ENCODE measurements around the gene HUNK. TPM values are rescaled to one million over a fixed set of nuclear protein-coding genes. Genes with fewer than 3 reads are reported as not detected.

Gene HUNK
- total RNA-seq, result 1 to 10 TPM in 2 of 4 donors, under 1 TPM in 2; 0.42 to 3.2 (median 1.0) TPM

DNA sequence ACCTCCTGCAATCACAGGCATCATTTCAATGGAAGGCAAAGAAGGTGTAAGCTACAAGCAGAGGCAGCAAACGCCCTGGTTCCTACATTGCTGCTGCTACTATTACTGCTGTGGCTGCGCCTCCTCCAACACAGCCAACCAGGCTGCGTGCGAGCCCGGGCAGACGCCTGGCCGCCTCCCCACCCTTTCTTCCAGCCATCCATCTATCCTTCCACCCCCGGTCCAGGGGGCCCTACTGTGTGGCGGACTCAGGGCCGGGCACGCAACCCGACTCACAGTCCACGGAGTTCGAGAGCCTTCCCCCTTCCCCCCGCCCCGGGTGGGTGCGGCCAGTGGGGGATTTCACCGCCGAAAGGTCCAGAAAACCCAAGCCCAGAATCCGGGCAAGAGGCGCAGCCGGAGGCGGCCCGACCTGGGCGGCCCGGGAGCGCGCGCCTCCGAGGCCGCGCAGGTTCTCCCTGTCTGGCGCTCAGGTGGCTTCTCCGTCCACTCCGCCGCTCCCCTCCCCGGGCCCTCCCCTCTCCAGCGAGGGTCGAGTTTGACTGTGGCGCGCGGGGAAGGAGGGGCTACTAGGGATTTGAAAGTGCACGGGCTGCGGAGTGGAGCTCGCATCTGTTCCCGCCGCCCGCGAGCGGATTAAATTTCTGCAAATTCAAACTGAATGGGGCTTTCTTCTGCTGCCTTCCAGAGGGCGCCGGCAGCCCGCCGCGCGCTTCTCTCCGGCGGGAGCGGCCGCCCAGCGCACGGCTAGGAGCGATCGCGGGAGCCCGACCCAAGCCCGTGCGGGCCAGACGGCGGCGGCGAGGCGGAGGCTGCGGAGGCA lies at the start of gene HUNK:
HUNK (plus strand) TSS at position 569 of the 823 bp plus-strand sequence. CDS start 655 bp downstream, outside the sequence.
- peak within 1 kb of the TSS; percentile 61 to 74 (median 64) for H3K4me3 ChIP-seq
- H3K27ac ChIP-seq (replicated peaks in 1 of 4), result peak within 1 kb of the TSS; percentile 13 to 61 (median 46)
- 0% methylated on average over 22 of the region's 74 CpGs for WGBS
- H3K27me3 ChIP-seq, result peaks cover 8 to 61% (median 17%) of the 10 kb centered on the region in 4 donors
- intact Hi-C loops (cut with DNase I), result no loop called here
- no peaks in the 10 kb centered on the region for H3K36me3 ChIP-seq
- TF ChIP-seq CTCF (IDR thresholded peaks at IDR 0.05), result no peak
- TF ChIP-seq POLR2A (IDR thresholded peaks at IDR 0.05; ENCODE audit: low read depth), result no peak
- no peak for TF ChIP-seq EP300 (IDR thresholded peaks at IDR 0.05)
- no peak for TF ChIP-seq POLR2AphosphoS5 (IDR thresholded peaks at IDR 0.05)
- no peak for DNase-seq (ENCODE audit: extremely low spot score)
- peaks cover 12 to 42% (median 38%) of the 10 kb centered on the region in 4 donors for H3K4me1 ChIP-seq
- no peaks in the 10 kb centered on the region for H3K9me3 ChIP-seq

- no peaks in the 10 kb centered on the region for H3K9me3 ChIP-seq
- no peak for TF ChIP-seq EP300 (IDR thresholded peaks at IDR 0.05)
- TF ChIP-seq POLR2A (IDR thresholded peaks at IDR 0.05; ENCODE audit: low read depth), result no peak
- TF ChIP-seq CTCF (IDR thresholded peaks at IDR 0.05), result no peak
- TF ChIP-seq POLR2AphosphoS5 (IDR thresholded peaks at IDR 0.05), result no peak
- no peak for DNase-seq (ENCODE audit: extremely low spot score)
- no peaks in the 10 kb centered on the region for H3K27me3 ChIP-seq
- WGBS, result 92% methylated on average over 5 of the region's 5 CpGs
- H3K4me1 ChIP-seq, result no peaks in the 10 kb centered on the region
- no peak overlapping the region for H3K27ac ChIP-seq (replicated peaks in 1 of 4)
- intact Hi-C loops (cut with DNase I), result no loop called here
- H3K4me3 ChIP-seq, result no peak overlapping the region
- H3K36me3 ChIP-seq, result no peaks in the 10 kb centered on the region
Observed at GRCh38 chr21:31829736-31830472, 42.9 kb upstream of the HUNK start.

GRCh38 chr21:31830701-31831100 lies 42.1 kb upstream of the HUNK start:
- no peaks in the 10 kb centered on the region for H3K27me3 ChIP-seq
- no peak overlapping the region for H3K27ac ChIP-seq (replicated peaks in 1 of 4)
- no peaks in the 10 kb centered on the region for H3K36me3 ChIP-seq
- H3K9me3 ChIP-seq, result no peaks in the 10 kb centered on the region
- H3K4me1 ChIP-seq, result no peaks in the 10 kb centered on the region
- WGBS, result 55% methylated on average over 4 of the region's 4 CpGs
- no peak overlapping the region for H3K4me3 ChIP-seq
- TF ChIP-seq POLR2A (IDR thresholded peaks at IDR 0.05; ENCODE audit: low read depth) (no peak), EP300 (IDR thresholded peaks at IDR 0.05) (no peak), CTCF (IDR thresholded peaks at IDR 0.05) (no peak), POLR2AphosphoS5 (IDR thresholded peaks at IDR 0.05) (no peak)
- DNase-seq (ENCODE audit: extremely low spot score), result no peak
- intact Hi-C loops (cut with DNase I), result no loop called here

DNA sequence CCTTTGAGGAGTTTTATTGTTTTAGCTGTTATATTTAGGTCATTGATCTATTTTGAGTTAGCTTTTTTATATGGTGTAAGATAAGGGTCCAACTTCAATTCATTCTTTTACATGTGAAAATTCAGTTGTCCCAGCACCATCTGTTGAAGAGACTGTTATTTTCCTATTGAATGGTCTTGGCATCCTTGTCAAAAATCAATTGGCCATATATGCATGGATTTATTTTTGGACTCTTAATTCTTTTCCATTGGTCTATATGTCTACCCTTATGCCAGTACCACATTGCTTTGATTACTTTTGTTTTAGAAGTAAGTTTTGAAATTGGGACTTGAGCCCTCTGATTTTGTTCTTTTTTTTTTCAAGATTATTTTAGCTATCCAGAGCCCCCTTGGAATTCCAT lies 35.8 kb upstream of the HUNK start:
- Histone ChIP-seq H3K4me1 (no peaks in the 10 kb centered on the region), H3K27ac (replicated peaks in 1 of 4) (no peak overlapping the region), H3K4me3 (no peak overlapping the region), H3K9me3 (no peaks in the 10 kb centered on the region), H3K36me3 (no peaks in the 10 kb centered on the region), H3K27me3 (peaks cover 0 to 13% (median 0%) of the 10 kb centered on the region in 4 donors)
- TF ChIP-seq POLR2AphosphoS5 (IDR thresholded peaks at IDR 0.05) (no peak), EP300 (IDR thresholded peaks at IDR 0.05) (no peak), CTCF (IDR thresholded peaks at IDR 0.05) (no peak), POLR2A (IDR thresholded peaks at IDR 0.05; ENCODE audit: low read depth) (no peak)
- intact Hi-C loops (cut with DNase I), result no loop called here
- DNase-seq (ENCODE audit: extremely low spot score), result no peak
